H1 (cell line): Measurements from ENCODE around the gene ACP4. TPM values are rescaled to one million over a fixed set of nuclear protein-coding genes. Genes with fewer than 3 reads are reported as not detected.

ENCODE experiments used
- CTCF ChIA-PET: fragments of 300-600 bp; sonication (Branson Sonifier 250); formaldehyde crosslinking; loops from one replicate; lab custom pipeline; 2021; ENCODE audit not compliant: partially characterized antibody; lab: Charles Lee
- POLR2A ChIA-PET: fragments of 300-600 bp; sonication (Branson Sonifier 250); formaldehyde crosslinking; loops from one replicate; lab custom pipeline; 2021; ENCODE audit warnings: inconsistent platforms; ENCODE audit not compliant: partially characterized antibody; lab: Charles Lee
- DNase-seq, 2 experiments: peaks; one replicate each; pipeline versions ENCODE4 v3.0.0 to v3.0.0-alpha.2; 2010 to 2022; ENCODE audit warnings: low spot score in 2 of 2, low read depth in 1 of 2, mixed read lengths in 1 of 2
- FAIRE-seq: peaks from 2 replicates; lab custom pipeline; 2011; peaks lifted over from hg19 to GRCh38; lab: Jason Lieb, UNC
- H2AFZ ChIP-seq: 2 replicates; pipeline ENCODE4 v1.8.1; 2012; ENCODE audit warnings: low read length, inconsistent platforms
- H2AK5ac ChIP-seq: 2 replicates; pipeline ENCODE4 v1.6.1; 2013; ENCODE audit warnings: low read depth, low read length
- H2BK120ac ChIP-seq: replicated peaks from 2 replicates; pipeline ENCODE3; 2013; ENCODE audit warnings: low read depth, low read length, inconsistent platforms
- H2BK12ac ChIP-seq: 2 replicates; pipeline ENCODE4 v1.6.1; 2013; ENCODE audit warnings: low read depth, low read length
- H2BK15ac ChIP-seq: 2 replicates; pipeline ENCODE4 v1.6.1; 2013; ENCODE audit warnings: low read length
- H2BK20ac ChIP-seq: 2 replicates; pipeline ENCODE4 v1.6.1; 2013; ENCODE audit warnings: low read length
- H2BK5ac ChIP-seq: 2 replicates; pipeline ENCODE4 v1.6.1; 2013; ENCODE audit warnings: low read depth, low read length
- H3K14ac ChIP-seq: 2 replicates; pipeline ENCODE4 v1.6.1; 2013; ENCODE audit warnings: inconsistent platforms; ENCODE audit not compliant: insufficient read length
- H3K18ac ChIP-seq: 2 replicates; pipeline ENCODE4 v1.6.1; 2013; ENCODE audit warnings: low read length; ENCODE audit errors: extremely low read depth
- H3K23ac ChIP-seq: 2 replicates; pipeline ENCODE4 v1.6.1; 2013; ENCODE audit warnings: inconsistent platforms; ENCODE audit not compliant: insufficient read length
- H3K23me2 ChIP-seq: 2 replicates; pipeline ENCODE4 v1.6.1; 2013; ENCODE audit warnings: low read depth, low read length
- H3K27ac ChIP-seq: 2 replicates; pipeline ENCODE4 v1.6.1; 2011; ENCODE audit warnings: low read depth, low read length, inconsistent platforms
- H3K27me3 ChIP-seq, 4 experiments: replicated peaks in 1 of 4; 1 replicate in 1 of 4; 2 replicates in 3 of 4; pipeline versions ENCODE4 v1.6.1 to v1.8.1; 2011 to 2013; ENCODE audit warnings: low read length in 3 of 4, mild to moderate bottlenecking in 3 of 4, inconsistent platforms in 2 of 4, mixed read lengths in 2 of 4, moderate library complexity in 1 of 4; ENCODE audit not compliant: control insufficient read depth in 3 of 4, insufficient read depth in 3 of 4; ENCODE audit errors: extremely low read depth in 1 of 4
- H3K36me3 ChIP-seq, 4 experiments: 2 replicates each; pipeline versions ENCODE4 v1.6.1 to v1.8.1; 2011 to 2013; ENCODE audit warnings: mild to moderate bottlenecking in 4 of 4, low read length in 3 of 4, moderate library complexity in 2 of 4, control low read depth in 1 of 4, inconsistent platforms in 1 of 4; ENCODE audit not compliant: insufficient read depth in 4 of 4, control insufficient read depth in 2 of 4
- H3K4ac ChIP-seq: replicated peaks from 2 replicates; pipeline ENCODE3; 2013; ENCODE audit warnings: low read length, low read depth, mixed read lengths, inconsistent platforms; ENCODE audit not compliant: insufficient read length
- H3K4me1 ChIP-seq, 4 experiments: replicated peaks in 1 of 4; 1 replicate in 1 of 4; 2 replicates in 3 of 4; pipeline versions ENCODE4 v1.6.1 to v1.8.1; 2011 to 2013; ENCODE audit warnings: low read length in 3 of 4, inconsistent platforms in 2 of 4, mixed read lengths in 1 of 4; ENCODE audit not compliant: insufficient read depth in 4 of 4, control insufficient read depth in 3 of 4
- H3K4me2 ChIP-seq, 2 experiments: 2 replicates each; pipeline versions ENCODE4 v1.6.1 to v1.8.1; 2011 to 2013; ENCODE audit warnings: low read depth in 2 of 2, low read length in 2 of 2, control low read depth in 1 of 2, inconsistent platforms in 1 of 2, mild to moderate bottlenecking in 1 of 2; ENCODE audit not compliant: insufficient read depth in 1 of 2
- H3K4me3 ChIP-seq, 4 experiments: fragments of 200-600, 300-600 bp in 1 of 4; sonication (generic), shearing (Covaris generic), sonication (Bioruptor Twin) in 1 of 4; 2 replicates each; pipeline versions ENCODE4 v1.5.1 to v1.8.1; 2011 to 2016; ENCODE audit warnings: low read length in 4 of 4, low read depth in 3 of 4, control low read depth in 2 of 4, inconsistent platforms in 2 of 4, mild to moderate bottlenecking in 2 of 4, mixed read lengths in 1 of 4, moderate library complexity in 1 of 4; ENCODE audit not compliant: insufficient read depth in 2 of 4; ENCODE audit errors: extremely low read depth in 1 of 4
- H3K56ac ChIP-seq: replicated peaks from 2 replicates; pipeline ENCODE3; 2013; ENCODE audit warnings: low read depth, mild to moderate bottlenecking, mixed read lengths, low read length, inconsistent platforms; ENCODE audit not compliant: insufficient read length
- H3K79me1 ChIP-seq: 2 replicates; pipeline ENCODE4 v1.6.1; 2013; ENCODE audit warnings: low read depth, low read length, control low read depth
- H3K79me2 ChIP-seq, 2 experiments: 2 replicates each; pipeline versions ENCODE4 v1.6.1 to v1.8.1; 2012 to 2013; ENCODE audit warnings: low read length in 2 of 2, mild to moderate bottlenecking in 2 of 2, inconsistent platforms in 1 of 2; ENCODE audit not compliant: insufficient read depth in 2 of 2, control insufficient read depth in 1 of 2
- H3K9ac ChIP-seq, 4 experiments: replicated peaks in 1 of 4; 1 replicate in 1 of 4; 2 replicates in 3 of 4; pipeline versions ENCODE4 v1.6.1 to v1.8.1; 2011 to 2013; ENCODE audit warnings: low read depth in 3 of 4, low read length in 3 of 4, control low read depth in 2 of 4, mild to moderate bottlenecking in 2 of 4, moderate library complexity in 2 of 4, inconsistent platforms in 1 of 4; ENCODE audit errors: extremely low read depth in 1 of 4
- H3K9me3 ChIP-seq, 2 experiments: 2 replicates each; pipeline versions ENCODE4 v1.6.1 to v1.8.1; 2012 to 2013; ENCODE audit warnings: mild to moderate bottlenecking in 2 of 2, moderate library complexity in 2 of 2, control low read depth in 1 of 2, inconsistent platforms in 1 of 2, low read depth in 1 of 2, low read length in 1 of 2, mixed read lengths in 1 of 2; ENCODE audit not compliant: insufficient read depth in 2 of 2
- H4K20me1 ChIP-seq, 2 experiments: replicated peaks in 1 of 2; 2 replicates each; pipeline versions ENCODE3 to v1.8.1; 2011 to 2013; ENCODE audit warnings: inconsistent platforms in 2 of 2, low read length in 2 of 2, mild to moderate bottlenecking in 1 of 2; ENCODE audit not compliant: insufficient read depth in 2 of 2, control insufficient read depth in 1 of 2
- H4K5ac ChIP-seq: 2 replicates; pipeline ENCODE4 v1.6.1; 2013; ENCODE audit warnings: low read length, low read depth, mixed read lengths, inconsistent platforms; ENCODE audit not compliant: insufficient read length
- H4K8ac ChIP-seq: 2 replicates; pipeline ENCODE4 v1.8.0; 2013; ENCODE audit warnings: mild to moderate bottlenecking, moderate library complexity, low read length, inconsistent platforms; ENCODE audit not compliant: insufficient read depth; ENCODE audit errors: extremely low read depth
- H4K91ac ChIP-seq: replicated peaks from 2 replicates; pipeline ENCODE3; 2013; ENCODE audit warnings: low read length, mixed read lengths, inconsistent platforms; ENCODE audit not compliant: insufficient read length
- ASH2L ChIP-seq: fragments of 200-600, 300-600 bp; sonication (generic); IDR thresholded peaks from one replicate; pipeline ENCODE4 v1.7.1; 2017; ENCODE audit warnings: low read length
- GTF2F1 ChIP-seq: IDR thresholded peaks from 2 replicates; pipeline ENCODE4 v1.6.1; 2012; ENCODE audit warnings: low read depth, low read length, improper control_type of control experiment, borderline replicate concordance
- JUND ChIP-seq: IDR thresholded peaks from 2 replicates; pipeline ENCODE4 v1.6.1; 2011; ENCODE audit warnings: mild to moderate bottlenecking, improper control_type of control experiment, low read length
- POLR2A ChIP-seq, 2 experiments: IDR thresholded peaks; 1 replicate in 1 of 2; 2 replicates in 1 of 2; pipeline ENCODE4 v1.6.1; 2011; ENCODE audit warnings: low read depth in 2 of 2, low read length in 2 of 2, mild to moderate bottlenecking in 2 of 2; ENCODE audit errors: control extremely low read depth in 1 of 2
- POLR2AphosphoS5 ChIP-seq: IDR thresholded peaks from 2 replicates; pipeline ENCODE4 v1.6.1; 2011; ENCODE audit warnings: low read depth, low read length
- SIN3A ChIP-seq, 2 experiments: IDR thresholded peaks in 1 of 2; conservative IDR thresholded peaks in 1 of 2; 2 replicates each; pipeline ENCODE4 v1.6.1; 2011 to 2012; ENCODE audit warnings: low read length in 2 of 2, improper control_type of control experiment in 1 of 2, low read depth in 1 of 2, mild to moderate bottlenecking in 1 of 2
- WGBS, 2 experiments: shearing (Covaris generic) in 1 of 2; methylation state at CpG; one replicate each; pipeline versions ENCODE4 v1.1.6 to v1.1.7; 2013 to 2015; ENCODE audit warnings: low lambda C conversion rate in 2 of 2, mixed read lengths in 2 of 2, inconsistent platforms in 1 of 2, low coverage in 1 of 2, missing lambda C conversion rate in 1 of 2; ENCODE audit not compliant: insufficient replicate concordance in 2 of 2, insufficient coverage in 1 of 2, insufficient read length in 1 of 2; ENCODE audit errors: extremely low coverage in 1 of 2, missing lambda C conversion rate in 1 of 2; 5-methylcytosine and 5-hydroxymethylcytosine counted together
- polyA plus RNA-seq, 7 experiments: library from polyadenylated mRNA; depleted of rRNA in 3 of 7; stranded (reverse) in 5 of 7; unstranded in 2 of 7; fragments of >200 nt in 5 of 7; fragments of 200-250 nt in 2 of 7; gene quantifications; 1 replicate in 5 of 7; 2 replicates in 1 of 7; 4 replicates in 1 of 7; pipeline versions ENCODE4 v1.2.1 to v1.2.3, GENCODE V29; 2011 to 2013; ENCODE audit warnings: missing spikeins in 2 of 7, mixed read lengths in 2 of 7
- total RNA-seq: library from RNA; stranded (reverse); fragmentation: NEBNext Ultra II Directional; extraction: Animal tissue kit (Norgen Biotek cat#: 25700); gene quantifications from 2 replicates; pipeline ENCODE4 v1.2.1, GENCODE V29; 2021

ACP4 gene
- total and polyA plus RNA-seq, 2 of the 8 experiments (the other 6 are each of a cell fraction or from before 2014, with no cell fraction given), result not detected

GRCh38 chr19:50803633-50804419 is 13.6 kb downstream of the ACP4 start:
- H3K4me1 ChIP-seq, result peaks cover 0 to 11% (median 5%) of the 10 kb centered on the region in 4 experiments; a peak in 5 of 7 replicates
- H3K23me2 ChIP-seq, result peaks cover 12% of the 10 kb centered on the region
- 4% methylated on average over 22 of the region's 40 CpGs; no CpG with 5 or more reads in 1 of the 2 experiments for WGBS, 2 experiments
- peak overlapping the region; percentile 95; the same call in 1 of the 2 replicates for H2AK5ac ChIP-seq
- ChIA-PET CTCF (no interaction called here), POLR2A (interaction anchor here (0.6 to 15.0 kb wide), 34 partner anchors 12 to 544 kb away, joined by 3 to 275 read pairs (median 4); partner anchors contain the start of genes ACP4, KLK1, KLK3 and KLK4)
- no peak overlapping the region for H3K23ac ChIP-seq
- no peak for FAIRE-seq
- H3K56ac ChIP-seq, result peak overlapping the region; percentile 86
- peak overlapping the region; percentile 100 for H3K27ac ChIP-seq
- no peak overlapping the region for H2BK15ac ChIP-seq
- DNase-seq, result no peak
- peak overlapping the region; percentile 95 to 100 (median 100) for H3K9ac ChIP-seq
- H3K79me1 ChIP-seq, result peaks cover 14% of the 10 kb centered on the region
- no peaks in the 10 kb centered on the region for H3K9me3 ChIP-seq
- peak overlapping the region; percentile 89 for H3K4ac ChIP-seq
- peak overlapping the region; percentile 100 for H4K8ac ChIP-seq
- H2BK12ac ChIP-seq, result peak overlapping the region; percentile 100; the same call in 1 of the 2 replicates
- H3K27me3 ChIP-seq, result peaks cover 0 to 3% (median 1%) of the 10 kb centered on the region in 4 experiments; a peak in 3 of 7 replicates
- peaks cover 20 to 35% (median 31%) of the 10 kb centered on the region in 4 experiments; a peak in 7 of 8 replicates for H3K36me3 ChIP-seq
- peak overlapping the region; percentile 88 to 99 (median 97) for H3K4me3 ChIP-seq
- H4K91ac ChIP-seq, result peak overlapping the region; percentile 97
- peak overlapping the region; percentile 98 for H4K5ac ChIP-seq
- H3K4me2 ChIP-seq, result peak overlapping the region; percentile 60 to 89
- H4K20me1 ChIP-seq, result peaks cover 29% of the 10 kb centered on the region in 2 experiments
- H3K14ac ChIP-seq, result peak overlapping the region; percentile 22
- peak overlapping the region; percentile 55 for H2BK120ac ChIP-seq
- peaks cover 25 to 45% of the 10 kb centered on the region in 2 experiments for H3K79me2 ChIP-seq
- no peak for TF ChIP-seq POLR2A (IDR thresholded peaks at IDR 0.05; ENCODE audit: control extremely low read depth in 1 of 2, low read depth in 2 of 2, low read length in 2 of 2)
- TF ChIP-seq POLR2AphosphoS5, result peak; percentile 46
- no peak for TF ChIP-seq JUND
- peak in 1 of 2 experiments; percentile 65; a peak in 1 of 4 replicates for TF ChIP-seq SIN3A (conservative IDR thresholded peaks at IDR 0.05 in 1 of 2, IDR thresholded peaks at IDR 0.05 in 1 of 2; ENCODE audit: low read depth in 1 of 2, low read length in 2 of 2)
- TF ChIP-seq ASH2L, result peak; percentile 50
- TF ChIP-seq GTF2F1, result no peak
- H3K18ac ChIP-seq, result peak overlapping the region; percentile 99
- H2BK5ac ChIP-seq, result peak overlapping the region; percentile 100
- no peak overlapping the region for H2BK20ac ChIP-seq
- H2AFZ ChIP-seq, result 0 out of 2 replicates have a peak overlapping the region, but pooled peaks have one; percentile 99
